Measurements from ENCODE around the gene ASH1L. TPM values are rescaled to one million over a fixed set of nuclear protein-coding genes. Genes with fewer than 3 reads are reported as not detected.

ASH1L gene
- total RNA-seq, 4 donors from 2014 or later: 43.7 to 57.1 (median 52.0) TPM

DNA sequence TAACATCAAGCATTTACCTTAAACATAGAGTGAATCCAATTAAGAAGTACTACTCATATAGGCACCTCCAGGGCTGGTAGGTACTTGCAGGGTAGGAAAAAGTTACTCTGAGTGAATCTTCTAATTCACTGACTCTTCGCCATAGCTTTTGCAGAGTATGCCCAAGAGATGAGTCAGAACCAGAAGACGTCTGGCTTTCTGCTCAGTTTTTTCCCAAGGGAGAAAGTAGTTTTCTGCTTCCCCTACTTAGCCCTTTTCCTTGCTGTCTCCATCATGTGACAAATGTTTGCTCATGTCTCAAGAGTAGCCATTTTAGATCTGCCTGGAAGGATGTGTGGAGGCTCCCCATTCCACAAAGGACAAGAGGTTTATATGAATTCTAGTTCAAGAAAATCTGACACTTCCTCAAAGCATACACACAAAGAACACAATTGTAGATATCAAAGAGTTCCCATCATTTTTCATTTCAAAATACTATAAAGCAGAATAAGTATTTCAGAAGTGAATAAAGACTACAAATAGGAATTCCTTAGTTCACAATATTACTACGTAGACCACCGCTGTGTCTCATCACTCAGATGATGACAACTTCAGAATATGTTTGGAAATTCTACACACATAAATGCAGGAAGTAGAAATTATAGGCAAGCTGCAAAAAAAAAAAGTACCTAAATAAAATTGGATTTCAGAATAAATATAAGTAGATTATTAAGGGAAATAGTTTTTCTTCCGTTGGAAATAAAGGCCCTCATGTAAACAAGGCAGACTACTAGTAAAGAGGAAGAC, 98.5 kb downstream of the ASH1L start:
- peaks cover 14 to 22% of the 10 kb centered on the region in 2 donors for H3K4me1 ChIP-seq
- H3K36me3 ChIP-seq: peaks cover 0 to 3% of the 10 kb centered on the region in 2 donors
- no peak for TF ChIP-seq POLR2A (IDR thresholded peaks at IDR 0.05)
- no peak for TF ChIP-seq CTCF (IDR thresholded peaks at IDR 0.05 in 4 of 5, conservative IDR thresholded peaks at IDR 0.05 in 1 of 5)
- no peaks in the 10 kb centered on the region for H3K27me3 ChIP-seq
- no peak overlapping the region for H3K27ac ChIP-seq
- DNase-seq: no peak
- no peaks in the 10 kb centered on the region for H3K9me3 ChIP-seq
- ATAC-seq: no peak
- intact Hi-C loops (cut with DNase I; ENCODE audit: low total_unique reads): no loop called here
- in situ Hi-C loops (cut with MboI; ENCODE audit: low sequenced_read_pairs in 4 of 4): no loop called here
- H3K4me3 ChIP-seq: no peak overlapping the region

GRCh38 chr1:155458111-155458510, 104.5 kb downstream of the ASH1L start:
- Histone ChIP-seq H3K36me3 (peaks cover 0 to 4% of the 10 kb centered on the region in 2 donors), H3K9me3 (no peaks in the 10 kb centered on the region), H3K27ac (no peak overlapping the region), H3K4me3 (no peak overlapping the region), H3K4me1 (peaks cover 13 to 14% of the 10 kb centered on the region in 2 donors), H3K27me3 (no peaks in the 10 kb centered on the region)
- in situ Hi-C loops (cut with MboI; ENCODE audit: low sequenced_read_pairs in 4 of 4) (no loop called here), intact Hi-C loops (cut with DNase I; ENCODE audit: low total_unique reads) (no loop called here)
- no peak for TF ChIP-seq POLR2A (IDR thresholded peaks at IDR 0.05)
- TF ChIP-seq CTCF (IDR thresholded peaks at IDR 0.05 in 4 of 5, conservative IDR thresholded peaks at IDR 0.05 in 1 of 5): no peak
- DNase-seq (no peak), ATAC-seq (no peak)

DNA sequence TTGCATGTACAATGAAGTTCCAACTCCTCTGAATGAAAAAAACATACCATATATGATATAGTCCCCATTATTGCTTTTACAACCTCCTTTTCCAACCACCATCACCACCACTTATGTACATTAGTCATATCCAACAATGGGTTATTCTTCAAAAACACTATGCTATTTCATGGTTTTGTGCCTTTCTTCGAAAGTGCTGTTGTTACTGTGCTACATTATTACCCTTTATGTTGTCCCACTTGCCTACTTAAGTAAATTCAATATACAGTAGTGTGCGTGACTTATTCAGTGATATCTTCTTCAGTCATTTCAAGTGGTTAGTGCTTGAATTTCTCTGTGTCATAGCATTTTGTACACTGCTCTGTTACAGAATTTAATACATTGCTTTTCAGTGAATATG, 105.3 kb downstream of the ASH1L start:
- Histone ChIP-seq H3K36me3 (peaks cover 0 to 8% of the 10 kb centered on the region in 2 donors), H3K9me3 (no peaks in the 10 kb centered on the region), H3K27me3 (no peaks in the 10 kb centered on the region), H3K4me1 (peaks cover 13 to 14% of the 10 kb centered on the region in 2 donors), H3K4me3 (no peak overlapping the region), H3K27ac (no peak overlapping the region)
- TF ChIP-seq POLR2A (IDR thresholded peaks at IDR 0.05) (no peak), CTCF (IDR thresholded peaks at IDR 0.05 in 4 of 5, conservative IDR thresholded peaks at IDR 0.05 in 1 of 5) (no peak)
- intact Hi-C loops (cut with DNase I; ENCODE audit: low total_unique reads) (no loop called here), in situ Hi-C loops (cut with MboI; ENCODE audit: low sequenced_read_pairs in 4 of 4) (no loop called here)
- DNase-seq (no peak), ATAC-seq (no peak)

DNA sequence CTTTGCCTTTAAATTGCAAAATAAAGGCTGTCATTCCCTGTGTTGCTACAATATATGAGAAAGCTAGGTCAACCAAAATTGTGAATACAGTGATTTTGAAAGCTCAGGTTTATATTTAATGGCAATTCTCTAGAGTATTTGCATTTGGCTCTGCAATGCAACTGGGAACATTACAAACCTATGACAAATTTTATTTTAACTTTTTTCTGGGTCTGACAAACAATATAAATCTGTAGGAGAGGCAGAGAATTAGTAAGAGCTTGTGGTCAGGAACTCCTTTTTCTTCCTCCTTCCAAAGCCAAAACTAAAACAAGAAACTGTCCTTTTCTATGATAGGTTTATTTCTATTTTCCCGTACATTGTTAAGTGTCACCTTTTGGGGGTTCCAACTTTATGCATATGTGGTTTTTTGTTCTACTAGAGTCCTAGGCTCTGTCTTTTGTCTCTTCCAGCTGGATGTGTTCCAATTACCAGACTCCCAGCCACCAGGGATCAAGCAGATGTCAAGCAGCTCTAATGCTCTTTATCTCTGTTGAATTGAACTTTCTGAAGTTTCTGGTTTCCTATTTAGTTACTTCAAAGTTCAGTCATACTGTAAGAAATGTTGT, 106.9 kb downstream of the ASH1L start:
- Histone ChIP-seq H3K9me3 (no peaks in the 10 kb centered on the region), H3K27ac (no peak overlapping the region), H3K4me1 (peaks cover 13 to 14% of the 10 kb centered on the region in 2 donors), H3K36me3 (peaks cover 0 to 19% of the 10 kb centered on the region in 2 donors), H3K27me3 (no peaks in the 10 kb centered on the region), H3K4me3 (no peak overlapping the region)
- no peak for DNase-seq
- ATAC-seq: no peak
- in situ Hi-C loops (cut with MboI; ENCODE audit: low sequenced_read_pairs in 4 of 4) (no loop called here), intact Hi-C loops (cut with DNase I; ENCODE audit: low total_unique reads) (no loop called here)
- TF ChIP-seq CTCF (IDR thresholded peaks at IDR 0.05 in 4 of 5, conservative IDR thresholded peaks at IDR 0.05 in 1 of 5) (no peak), POLR2A (IDR thresholded peaks at IDR 0.05) (no peak)
